ENCODE measurements around the gene FRMD1.

FRMD1 gene

GRCh38 chr6:168022488-168023321 is 56.3 kb downstream of the FRMD1 start:
- DNase-seq: no peak

GRCh38 chr6:168021581-168021980 is 57.4 kb downstream of the FRMD1 start:
- no peak for DNase-seq

DNA sequence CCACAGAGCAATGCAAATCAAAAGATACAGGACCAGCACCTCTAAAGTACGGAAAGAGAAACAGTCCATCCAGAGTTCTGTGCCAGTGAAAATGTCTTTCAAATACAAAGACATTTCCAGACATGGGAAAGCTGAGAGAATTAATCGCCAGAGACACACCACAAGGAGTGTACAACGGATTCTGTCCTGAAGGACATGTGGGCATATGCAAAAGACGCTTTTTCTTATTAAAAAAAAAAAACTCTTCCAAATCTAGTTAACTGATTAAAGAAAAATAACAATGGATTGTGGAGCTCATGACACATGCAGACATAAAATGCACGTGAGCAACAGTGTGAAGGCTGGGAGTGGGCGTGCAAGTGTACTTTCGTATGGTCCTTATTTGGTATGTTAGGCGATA is 58.8 kb downstream of the FRMD1 start:
- DNase-seq: no peak

DNA sequence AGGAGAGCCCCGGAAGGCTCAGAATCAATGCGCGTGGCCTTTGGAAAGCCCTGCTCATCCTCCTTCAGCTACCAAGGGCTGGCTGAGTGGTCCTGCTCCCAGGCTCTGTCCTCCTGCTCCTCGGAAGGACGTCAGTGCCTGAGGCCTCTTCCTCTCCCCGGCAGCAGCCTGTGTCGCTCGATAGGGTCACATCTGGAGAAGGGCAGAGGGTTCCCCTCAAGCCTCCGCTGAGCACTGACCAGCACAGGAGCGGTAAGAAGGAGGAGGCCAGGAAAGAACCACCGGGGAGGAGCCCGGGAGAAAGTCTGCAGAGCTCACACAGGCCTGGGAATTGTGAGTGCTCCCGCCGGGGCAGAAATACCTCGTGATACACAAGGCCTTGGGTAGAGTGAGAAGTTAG is 60.3 kb downstream of the FRMD1 start:
- no peak for DNase-seq

DNA sequence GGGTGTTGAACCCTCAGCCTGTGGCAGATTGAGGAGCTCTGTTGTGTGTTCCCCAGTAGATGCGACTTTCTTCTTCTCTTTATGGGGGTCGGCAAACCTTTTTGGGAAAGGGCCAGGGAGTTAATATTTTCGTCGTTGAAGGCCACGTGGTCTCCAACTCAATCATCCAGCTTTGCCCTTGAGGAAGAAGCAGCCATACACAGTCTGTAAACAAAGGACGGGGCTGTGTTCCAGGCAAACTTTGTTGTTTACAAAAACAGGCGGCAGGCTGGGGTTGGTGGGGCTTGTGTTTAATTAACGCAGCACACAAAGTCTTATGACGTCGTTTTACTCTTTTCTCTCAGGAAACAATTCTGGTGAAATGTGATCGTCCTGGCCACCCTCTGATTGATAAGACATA is 61.4 kb downstream of the FRMD1 start:
- DNase-seq: no peak

DNA sequence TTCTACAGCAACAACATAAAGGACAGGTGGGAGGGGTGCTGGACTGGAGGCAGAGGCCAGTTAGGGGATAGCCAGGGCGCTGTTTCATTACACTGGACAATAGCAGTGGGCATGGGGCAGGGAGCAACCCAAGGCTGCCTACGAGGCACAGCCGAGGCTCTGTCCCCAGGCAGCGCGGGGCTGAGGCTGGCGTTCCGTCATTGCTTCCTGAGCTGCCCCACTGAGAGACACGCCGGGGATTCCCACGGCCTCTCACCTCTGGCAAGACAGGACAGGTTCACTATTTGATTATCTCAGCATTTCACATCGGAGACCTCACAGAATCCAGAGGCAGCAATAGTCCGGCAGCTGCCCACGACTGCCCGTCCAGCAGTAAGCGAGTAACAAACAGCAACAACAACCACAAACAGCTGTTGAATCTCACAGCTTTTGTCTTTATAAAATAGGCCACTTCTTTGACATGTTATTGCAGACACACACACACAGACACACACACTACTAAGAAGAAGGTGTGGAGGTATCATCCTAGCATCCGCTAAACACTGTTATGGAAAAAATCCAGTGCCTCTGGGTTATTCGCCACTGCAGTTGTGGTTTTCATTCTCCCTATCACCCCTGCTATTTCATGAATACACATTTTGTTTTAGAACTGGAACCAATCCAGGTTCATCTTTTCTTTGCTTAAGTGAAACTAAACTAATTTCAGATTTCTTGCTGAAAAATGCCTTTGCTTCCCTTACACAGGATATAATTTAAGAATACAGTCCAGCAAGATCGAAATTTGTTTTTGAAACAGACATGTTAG is 62.1 kb downstream of the FRMD1 start:
- DNase-seq: no peak

DNA sequence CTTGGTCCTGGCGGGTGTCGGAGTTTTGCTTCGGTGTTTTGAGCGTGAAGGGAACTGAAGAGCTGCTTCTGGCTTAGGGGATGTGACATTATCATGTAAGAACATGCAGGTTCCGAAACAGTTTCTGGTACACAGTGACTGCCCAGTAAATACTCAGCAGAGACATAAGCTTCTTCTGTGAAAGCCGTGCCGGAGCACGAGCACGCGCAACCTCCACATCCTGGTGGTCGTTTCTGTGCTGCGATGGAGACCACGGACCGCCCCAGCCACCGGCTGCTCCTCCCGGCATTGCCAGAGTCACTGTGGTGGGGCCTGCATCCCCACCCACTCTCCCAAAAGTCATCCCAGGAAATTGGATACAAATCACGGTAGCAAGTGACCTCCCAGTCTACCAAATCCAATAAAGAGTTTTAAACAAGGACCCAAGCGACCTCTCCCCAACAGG is 62.8 kb downstream of the FRMD1 start:
- DNase-seq: no peak

DNA sequence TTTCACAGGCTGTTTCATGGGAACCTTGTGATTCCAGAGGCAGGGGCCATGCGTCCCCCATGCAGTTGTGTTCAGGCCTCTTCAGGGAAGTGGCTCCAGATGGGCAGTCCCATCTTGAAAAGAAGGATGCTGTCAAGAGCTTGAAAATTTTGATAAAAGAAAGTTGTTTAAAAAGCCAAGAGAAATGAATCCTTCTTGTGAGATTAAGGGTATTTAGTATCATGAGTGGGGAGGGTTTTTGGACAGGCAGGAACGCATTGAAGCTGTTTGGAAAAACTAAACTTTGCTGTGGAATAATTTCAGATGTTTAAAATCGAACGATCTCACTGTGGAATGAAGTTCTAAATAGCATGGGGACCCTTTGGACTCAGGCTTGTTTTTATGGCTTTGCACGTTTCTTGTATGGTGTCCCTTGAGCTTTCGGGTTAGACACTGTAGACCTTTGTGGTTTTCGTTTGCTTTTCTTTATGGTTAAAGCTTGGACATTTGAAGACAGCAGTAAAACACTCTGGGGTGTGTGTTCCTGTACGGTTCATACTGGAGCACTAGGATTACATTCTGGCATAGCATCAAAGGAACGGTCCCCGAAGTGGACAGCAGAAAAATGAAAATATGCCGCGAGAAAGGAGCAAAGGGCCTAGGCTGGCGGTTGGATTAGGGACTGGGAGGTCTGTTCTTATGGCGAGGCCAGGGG is 63.4 kb downstream of the FRMD1 start:
- no peak for DNase-seq

DNA sequence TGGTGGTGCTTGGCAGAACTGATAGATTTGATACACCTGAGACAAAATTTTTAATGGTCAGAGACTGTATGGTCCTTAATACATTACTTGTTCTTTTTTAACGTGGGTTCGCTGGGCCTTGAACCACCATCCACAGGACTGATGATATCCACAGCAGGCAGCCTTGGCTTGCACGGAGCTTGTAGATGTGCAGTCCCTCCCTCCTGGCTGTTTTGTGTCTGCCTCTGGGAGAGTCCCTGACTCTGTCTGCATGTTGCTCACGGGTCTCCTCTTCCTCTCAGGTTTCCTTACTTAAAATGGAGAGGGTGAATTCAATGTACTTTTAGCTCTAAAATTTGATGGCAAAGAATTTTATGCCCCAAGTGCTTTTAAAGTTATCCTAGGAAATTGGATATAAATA is 64.0 kb downstream of the FRMD1 start:
- DNase-seq: no peak

GRCh38 chr6:168014428-168014827 is 64.6 kb downstream of the FRMD1 start:
- DNase-seq: no peak

GRCh38 chr6:168013250-168013915 is 65.6 kb downstream of the FRMD1 start:
- no peak for DNase-seq

GRCh38 chr6:168012431-168013249 is 66.4 kb downstream of the FRMD1 start:
- no peak for DNase-seq

DNA sequence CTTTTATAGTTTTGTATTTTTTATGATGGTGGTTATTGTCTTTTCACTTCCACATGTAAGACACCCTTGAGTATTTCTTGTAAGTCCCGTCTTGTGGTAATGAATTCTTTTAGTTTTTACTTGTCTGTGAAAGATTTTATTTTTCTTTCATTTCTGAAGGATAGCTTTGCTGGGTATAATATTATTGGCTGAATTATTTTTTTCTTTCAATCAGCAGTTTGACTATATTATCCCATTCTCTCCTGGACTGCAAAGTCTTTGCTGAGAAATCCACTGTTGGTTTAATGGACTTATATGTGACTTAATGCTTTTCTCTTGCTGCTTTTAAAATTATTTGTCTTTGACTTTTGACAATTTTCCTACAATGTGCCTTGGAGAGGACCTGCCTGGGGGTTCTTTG is 67.7 kb downstream of the FRMD1 start:
- DNase-seq: no peak

DNA sequence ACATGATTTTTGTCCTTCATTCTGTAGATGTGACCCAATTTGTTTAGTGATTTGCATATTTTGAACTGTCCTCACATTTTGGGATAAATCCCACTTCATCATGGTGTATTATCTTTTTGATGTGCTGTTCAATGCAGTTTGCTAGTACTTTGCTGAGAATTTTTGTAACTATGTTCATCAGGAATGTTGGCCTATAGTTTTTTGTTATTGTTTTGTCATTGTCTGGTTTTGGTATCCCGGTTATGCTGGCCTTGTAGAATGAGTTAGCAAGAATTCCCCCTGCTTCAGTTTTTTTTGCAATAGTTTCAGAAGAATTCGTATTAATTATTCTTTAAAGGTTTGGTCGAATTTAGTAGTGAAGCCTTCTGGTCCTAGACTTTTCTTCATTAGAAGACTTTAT is 69.7 kb downstream of the FRMD1 start:
- DNase-seq: no peak

DNA sequence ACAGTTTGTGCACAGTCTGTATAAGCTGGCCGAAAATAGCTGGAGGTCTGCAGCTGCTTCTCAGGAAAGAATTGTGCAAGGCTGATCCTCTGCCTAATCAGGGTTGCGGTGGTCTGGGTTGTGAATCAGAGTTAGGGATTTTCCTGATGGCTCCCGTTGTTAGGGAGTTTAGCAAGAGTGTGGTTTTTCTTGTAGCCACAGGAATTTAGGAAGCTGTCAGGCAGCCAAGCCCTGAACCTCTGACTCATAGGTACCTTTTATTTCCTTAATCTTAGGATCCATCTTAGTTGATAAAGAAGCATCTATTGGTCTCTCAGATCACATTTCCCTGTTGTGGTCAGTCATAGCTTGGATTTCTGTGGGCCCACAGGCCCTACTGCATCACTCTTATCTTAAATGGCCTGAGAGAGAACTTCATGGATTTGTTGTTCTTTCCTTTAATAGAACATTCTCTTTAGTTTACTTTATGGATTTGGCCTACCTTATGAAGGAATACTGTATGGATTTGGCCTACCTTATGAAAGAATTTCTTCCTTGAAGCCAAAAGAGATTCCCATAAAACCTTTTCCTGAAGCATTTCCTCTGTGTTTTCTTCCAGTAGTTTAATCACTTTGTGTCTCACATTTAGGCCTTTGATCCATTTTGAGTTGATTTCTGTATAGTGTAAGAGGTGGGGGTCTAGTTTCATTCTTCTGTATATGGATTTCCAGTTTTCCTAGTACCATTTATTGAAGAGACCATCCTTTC is 71.2 kb downstream of the FRMD1 start:
- no peak for DNase-seq

DNA sequence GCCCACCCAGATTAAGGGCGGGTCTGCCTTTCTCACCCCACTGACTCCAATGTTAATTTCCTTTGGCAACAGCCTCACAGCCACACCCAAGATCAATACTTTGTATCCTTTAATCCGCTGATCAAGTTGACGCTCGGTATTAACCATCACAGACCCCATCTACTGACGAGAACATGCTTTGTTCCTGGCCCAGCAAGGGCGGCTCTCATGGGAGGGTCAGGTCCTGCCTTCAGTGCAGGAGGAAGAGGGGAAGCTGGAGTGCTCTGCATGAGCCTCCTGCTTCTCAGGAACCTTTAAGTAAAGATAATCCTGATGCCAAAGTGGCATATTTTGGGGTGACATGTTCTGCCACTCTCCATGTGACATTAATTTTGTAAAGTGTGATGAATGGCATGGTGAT is 73.2 kb downstream of the FRMD1 start:
- DNase-seq: no peak

DNA sequence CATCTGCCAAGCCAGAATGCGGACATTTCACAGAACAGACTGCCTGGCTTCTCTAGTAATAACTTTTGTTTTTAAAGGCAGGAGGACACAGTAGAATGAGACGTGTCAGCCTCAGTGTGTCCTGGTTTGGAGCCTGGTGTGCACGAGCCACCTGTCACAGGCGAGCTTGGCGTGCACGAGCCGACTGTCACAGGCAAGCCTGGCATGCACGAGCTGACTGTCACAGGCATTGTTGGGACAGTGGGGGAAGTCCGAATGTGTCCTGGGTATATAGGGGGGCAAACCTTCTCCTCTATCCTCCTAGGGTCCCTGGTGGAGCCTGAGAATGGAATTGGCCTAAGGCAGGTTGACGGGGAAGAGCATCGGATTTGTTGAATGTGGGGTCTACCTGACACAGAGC is 74.1 kb downstream of the FRMD1 start:
- DNase-seq: no peak

- no peak for DNase-seq
Measured at GRCh38 chr6:168004023-168004422, 75.0 kb downstream of the FRMD1 start.
